CD4-positive, alpha-beta T cell treated with Interleukin-15 for 4 hours (primary cell): ENCODE results near the gene TRDMT1.

Experiments used
- DNase-seq: peaks from one replicate; pipeline ENCODE4 v3.0.0-alpha.2; 2020; ENCODE audit warnings: low spot score

Gene TRDMT1

GRCh38 chr10:17231788-17232187 is 30.3 kb upstream of the TRDMT1 start:
- no peak for DNase-seq

- DNase-seq: peak; percentile 93
These were observed 28.7 kb upstream of the TRDMT1 start for GRCh38 chr10:17229967-17230682.

- DNase-seq: no peak
These were observed 28.2 kb upstream of the TRDMT1 start for GRCh38 chr10:17229717-17229966.

- peak; percentile 96 for DNase-seq
These were observed 27.7 kb upstream of the TRDMT1 start for GRCh38 chr10:17229016-17229716.

GRCh38 chr10:17228091-17229015 is 26.9 kb upstream of the TRDMT1 start, which contains the start of gene VIM:
TSS of gene VIM (plus strand) at chr10:17228241. CDS start at chr10:17229423, 1,182 bp downstream.
- peak; percentile 95 for DNase-seq

- DNase-seq: peak; percentile 56
These were observed 26.1 kb upstream of the TRDMT1 start for GRCh38 chr10:17227367-17228090.

- DNase-seq: no peak
These were observed 25.4 kb upstream of the TRDMT1 start for GRCh38 chr10:17226891-17227303.

GRCh38 chr10:17225808-17226207 is 24.3 kb upstream of the TRDMT1 start:
- DNase-seq: no peak

- DNase-seq: no peak
These were observed 20.9 kb upstream of the TRDMT1 start for GRCh38 chr10:17222329-17222728.

- no peak for DNase-seq
These were observed 19.2 kb upstream of the TRDMT1 start for GRCh38 chr10:17220652-17221100.

GRCh38 chr10:17219024-17219423 is 17.6 kb upstream of the TRDMT1 start:
- no peak for DNase-seq

- no peak for DNase-seq
These were observed 16.3 kb upstream of the TRDMT1 start for GRCh38 chr10:17217631-17218232.

- DNase-seq: no peak
These were observed 15.5 kb upstream of the TRDMT1 start for GRCh38 chr10:17216901-17217395.

GRCh38 chr10:17216217-17216900 is 14.9 kb upstream of the TRDMT1 start:
- DNase-seq: peak; percentile 86

- no peak for DNase-seq
These were observed 14.3 kb upstream of the TRDMT1 start for GRCh38 chr10:17215782-17216122.

- DNase-seq: no peak
These were observed 13.7 kb upstream of the TRDMT1 start for GRCh38 chr10:17214971-17215781.

- no peak for DNase-seq
These were observed 13.1 kb upstream of the TRDMT1 start for GRCh38 chr10:17214526-17214925.

GRCh38 chr10:17213646-17214349 is 12.3 kb upstream of the TRDMT1 start:
- DNase-seq: no peak

- no peak for DNase-seq
These were observed 11.3 kb upstream of the TRDMT1 start for GRCh38 chr10:17212802-17213221.
